Activated CD8-positive, alpha-beta memory T cell treated with anti-CD3 and anti-CD28 coated beads, Interleukin-2, amount 50 U/mL, for 24 hours (primary cell): Measurements from ENCODE around the gene KCTD18.
A peak's percentile ranks its signal among the peaks of the same experiment; 100 is the strongest.

ENCODE experiments used
- DNase-seq: peaks from one replicate; pipeline ENCODE4 v3.0.0-alpha.2; 2020; ENCODE audit errors: extremely low read depth

Gene KCTD18

GRCh38 chr2:200509612-200510433, at the start of gene KCTD18:
TSS of gene KCTD18 (minus strand) at chr2:200510068. CDS start at chr2:200507016, 3,052 bp downstream.
- DNase-seq: peak; percentile 73

GRCh38 chr2:200540793-200541192, 30.9 kb upstream of the KCTD18 start:
- DNase-seq: no peak

GRCh38 chr2:200538139-200538538, 28.3 kb upstream of the KCTD18 start:
- no peak for DNase-seq

- DNase-seq: no peak
Measured at GRCh38 chr2:200534572-200534971, 24.7 kb upstream of the KCTD18 start.

GRCh38 chr2:200533754-200534153, 23.9 kb upstream of the KCTD18 start:
- no peak for DNase-seq

- DNase-seq: no peak
Measured at GRCh38 chr2:200528228-200528627, 18.4 kb upstream of the KCTD18 start.

GRCh38 chr2:200525882-200526651, 16.2 kb upstream of the KCTD18 start, which contains the start of gene SGO2:
TSS of gene SGO2 (plus strand) at chr2:200526207. CDS start at chr2:200532976, 6,769 bp downstream.
- DNase-seq: peak; percentile 93

- DNase-seq: no peak
Measured at GRCh38 chr2:200525551-200525881, 15.6 kb upstream of the KCTD18 start.

GRCh38 chr2:200525066-200525465, 15.2 kb upstream of the KCTD18 start:
- no peak for DNase-seq

- no peak for DNase-seq
Measured at GRCh38 chr2:200523604-200524003, 13.7 kb upstream of the KCTD18 start.

- no peak for DNase-seq
Measured at GRCh38 chr2:200523158-200523557, 13.3 kb upstream of the KCTD18 start.

- no peak for DNase-seq
Measured at GRCh38 chr2:200515155-200515554, 5.3 kb upstream of the KCTD18 start.

- DNase-seq: no peak
Measured at GRCh38 chr2:200509235-200509611, 645 bp downstream of the KCTD18 start.

GRCh38 chr2:200507179-200507578, 2.7 kb downstream of the KCTD18 start:
- no peak for DNase-seq

- no peak for DNase-seq
Measured at GRCh38 chr2:200506679-200507078, 3.2 kb downstream of the KCTD18 start.

- DNase-seq: no peak
Measured at GRCh38 chr2:200502196-200502595, 7.7 kb downstream of the KCTD18 start.

GRCh38 chr2:200498402-200499162, 11.3 kb downstream of the KCTD18 start:
- DNase-seq: no peak

GRCh38 chr2:200496696-200497095, 13.2 kb downstream of the KCTD18 start:
- DNase-seq: no peak

- DNase-seq: no peak
Measured at GRCh38 chr2:200494048-200494447, 15.8 kb downstream of the KCTD18 start.

GRCh38 chr2:200492656-200493055, 17.2 kb downstream of the KCTD18 start:
- DNase-seq: no peak

GRCh38 chr2:200490001-200490400, 19.9 kb downstream of the KCTD18 start:
- DNase-seq: no peak

GRCh38 chr2:200488169-200488568, 21.7 kb downstream of the KCTD18 start:
- DNase-seq: no peak
